Neural cell (in vitro differentiated cells): ENCODE measurements around the gene GFER. TPM values are rescaled to one million over a fixed set of nuclear protein-coding genes. Genes with fewer than 3 reads are reported as not detected.

Experiments
- H2AFZ ChIP-seq: fragments of 200-600, 300-800 bp; sonication (generic), shearing (Covaris generic); 2 replicates; pipeline ENCODE4 v1.6.0; 2014; ENCODE audit warnings: low read depth, mild to moderate bottlenecking, antibody characterized with exemption, low read length, moderate library complexity
- H3F3A ChIP-seq: fragments of 200-600 bp; shearing (Covaris generic); 2 replicates; pipeline ENCODE4 v1.6.1; 2016; ENCODE audit warnings: mild to moderate bottlenecking, moderate library complexity, mixed read lengths, antibody characterized with exemption, low read length; ENCODE audit not compliant: insufficient read depth, poor library complexity, severe bottlenecking
- H3K27ac ChIP-seq: fragments of 200-600, 300-800 bp; sonication (generic), shearing (Covaris generic); 2 replicates; pipeline ENCODE4 v1.5.1; 2014; ENCODE audit warnings: mild to moderate bottlenecking, low read length, moderate library complexity
- H3K27me3 ChIP-seq: fragments of 300-800, 200-600 bp; sonication (generic), shearing (Covaris generic); 2 replicates; pipeline ENCODE4 v1.6.0; 2014; ENCODE audit warnings: mild to moderate bottlenecking, low read depth, low read length, moderate library complexity; ENCODE audit not compliant: insufficient read depth
- H3K36me3 ChIP-seq: fragments of 300-800, 200-600 bp; sonication (generic), shearing (Covaris generic); 2 replicates; pipeline ENCODE4 v1.5.1; 2014; ENCODE audit warnings: mild to moderate bottlenecking, antibody characterized with exemption, low read length, moderate library complexity; ENCODE audit not compliant: insufficient read depth
- H3K4me2 ChIP-seq: fragments of 300-800, 200-600 bp; sonication (generic), shearing (Covaris generic); 2 replicates; pipeline ENCODE4 v1.6.0; 2014; ENCODE audit warnings: mild to moderate bottlenecking, low read length
- H3K4me3 ChIP-seq: fragments of 300-800, 200-600 bp; sonication (generic), shearing (Covaris generic); 2 replicates; pipeline ENCODE4 v1.5.1; 2014; ENCODE audit warnings: mild to moderate bottlenecking, low read length, moderate library complexity
- H3K79me2 ChIP-seq: fragments of 200-600 bp; shearing (Covaris generic); replicated peaks from 2 replicates; pipeline ENCODE4 v1.6.0; 2014; ENCODE audit warnings: mild to moderate bottlenecking, low read length, moderate library complexity; ENCODE audit not compliant: insufficient read depth
- H3K9ac ChIP-seq: fragments of 300-800, 200-600 bp; sonication (generic), shearing (Covaris generic); 2 replicates; pipeline ENCODE4 v1.6.1; 2016; ENCODE audit warnings: mild to moderate bottlenecking, low read length, mixed read lengths
- H3K9me2 ChIP-seq: fragments of 200-600 bp; shearing (Covaris generic); 2 replicates; pipeline ENCODE4 v1.6.1; 2016; ENCODE audit warnings: mild to moderate bottlenecking, low read length, mixed read lengths; ENCODE audit not compliant: insufficient read depth
- H3K9me3 ChIP-seq: fragments of 200-600, 300-800 bp; sonication (generic), shearing (Covaris generic); 2 replicates; pipeline ENCODE4 v1.6.1; 2016; ENCODE audit warnings: mild to moderate bottlenecking, mixed run types, low read length, moderate library complexity, mixed read lengths
- H4K20me1 ChIP-seq: fragments of 200-600 bp; shearing (Covaris generic); 2 replicates; pipeline ENCODE4 v1.6.1; 2016; ENCODE audit warnings: mild to moderate bottlenecking, mixed run types; ENCODE audit not compliant: insufficient read depth
- CTCF ChIP-seq: fragments of 450-650 bp; IDR thresholded peaks from 2 replicates; pipeline ENCODE4 v1.5.1; 2014; ENCODE audit warnings: antibody characterized with exemption, mild to moderate bottlenecking, moderate library complexity; ENCODE audit not compliant: poor library complexity, severe bottlenecking
- EP300 ChIP-seq: fragments of 450-650 bp; conservative IDR thresholded peaks from 2 replicates; pipeline ENCODE4 v1.6.1; 2014; ENCODE audit warnings: antibody characterized with exemption, mild to moderate bottlenecking, moderate library complexity; ENCODE audit not compliant: poor library complexity, severe bottlenecking
- EZH2 ChIP-seq: fragments of 200-600, 300-800 bp; shearing (Covaris generic), sonication (generic); IDR thresholded peaks from 2 replicates; pipeline ENCODE4 v1.6.1; 2014; ENCODE audit warnings: antibody characterized with exemption, low read length, borderline replicate concordance, mild to moderate bottlenecking; ENCODE audit not compliant: insufficient read depth, poor library complexity, severe bottlenecking
- MXI1 ChIP-seq: fragments of 450-650 bp; conservative IDR thresholded peaks from 2 replicates; pipeline ENCODE4 v1.6.1; 2014; ENCODE audit warnings: antibody characterized with exemption, mild to moderate bottlenecking; ENCODE audit not compliant: poor library complexity, severe bottlenecking
- POLR2AphosphoS5 ChIP-seq: IDR thresholded peaks from 2 replicates; pipeline ENCODE4 v1.6.1; 2012
- RAD21 ChIP-seq: fragments of 450-650 bp; conservative IDR thresholded peaks from 2 replicates; pipeline ENCODE4 v1.6.1; 2014; ENCODE audit warnings: antibody characterized with exemption, mild to moderate bottlenecking, moderate library complexity
- REST ChIP-seq: IDR thresholded peaks from 2 replicates; pipeline ENCODE4 v1.6.1; 2012; ENCODE audit warnings: borderline replicate concordance
- SMC3 ChIP-seq: fragments of 450-650 bp; conservative IDR thresholded peaks from 2 replicates; pipeline ENCODE4 v1.6.1; 2014; ENCODE audit warnings: antibody characterized with exemption, mild to moderate bottlenecking, moderate library complexity; ENCODE audit not compliant: poor library complexity
- TAF1 ChIP-seq: IDR thresholded peaks from 2 replicates; pipeline ENCODE4 v1.6.1; 2012; ENCODE audit warnings: low read depth
- polyA plus RNA-seq: library from polyadenylated mRNA; depleted of rRNA; stranded (reverse); fragments of >200 nt; gene quantifications from 2 replicates; pipeline ENCODE4 v1.2.3, GENCODE V29; 2014

Gene GFER
- polyA plus RNA-seq, 1 donor from 2014 or later, result 37.8 TPM

GRCh38 chr16:1987198-1987597, 3.2 kb downstream of the GFER start:
- H3K4me2 ChIP-seq, result no peak overlapping the region
- H3K79me2 ChIP-seq, result no peaks in the 10 kb centered on the region
- H3K36me3 ChIP-seq, result no peaks in the 10 kb centered on the region
- no peak overlapping the region for H3K9ac ChIP-seq
- no peaks in the 10 kb centered on the region for H3F3A ChIP-seq
- no peaks in the 10 kb centered on the region for H3K9me3 ChIP-seq
- peaks cover 21% of the 10 kb centered on the region for H3K27me3 ChIP-seq
- H2AFZ ChIP-seq, result no peak overlapping the region
- no peaks in the 10 kb centered on the region for H4K20me1 ChIP-seq
- H3K9me2 ChIP-seq, result no peaks in the 10 kb centered on the region
- TF ChIP-seq EP300 (no peak), SMC3 (no peak), EZH2 (no peak), MXI1 (no peak), POLR2AphosphoS5 (no peak), RAD21 (no peak), TAF1 (no peak), REST (no peak), CTCF (no peak)
- H3K27ac ChIP-seq, result no peak overlapping the region
- H3K4me3 ChIP-seq, result no peak overlapping the region

GRCh38 chr16:1989209-1990100, 5.5 kb downstream of the GFER start, which contains the start of gene SYNGR3:
Gene SYNGR3 (plus strand): TSS chr16:1989970. CDS start chr16:1990103, 133 bp downstream.
- Histone ChIP-seq H2AFZ (peak within 1 kb of the TSS; percentile 33), H3K9me3 (no peaks in the 10 kb centered on the region), H3K79me2 (no peaks in the 10 kb centered on the region), H3K4me2 (peak within 1 kb of the TSS; percentile 78), H3F3A (no peaks in the 10 kb centered on the region), H3K36me3 (no peaks in the 10 kb centered on the region), H4K20me1 (no peaks in the 10 kb centered on the region), H3K9me2 (no peaks in the 10 kb centered on the region), H3K4me3 (peak within 1 kb of the TSS; percentile 88), H3K9ac (peak within 1 kb of the TSS; percentile 80), H3K27me3 (peaks cover 21% of the 10 kb centered on the region), H3K27ac (no peak within 1 kb of the TSS)
- TF ChIP-seq SMC3, result no peak
- peak; percentile 81 for TF ChIP-seq POLR2AphosphoS5
